ENCODE data around the gene SPATA7.

DNA sequence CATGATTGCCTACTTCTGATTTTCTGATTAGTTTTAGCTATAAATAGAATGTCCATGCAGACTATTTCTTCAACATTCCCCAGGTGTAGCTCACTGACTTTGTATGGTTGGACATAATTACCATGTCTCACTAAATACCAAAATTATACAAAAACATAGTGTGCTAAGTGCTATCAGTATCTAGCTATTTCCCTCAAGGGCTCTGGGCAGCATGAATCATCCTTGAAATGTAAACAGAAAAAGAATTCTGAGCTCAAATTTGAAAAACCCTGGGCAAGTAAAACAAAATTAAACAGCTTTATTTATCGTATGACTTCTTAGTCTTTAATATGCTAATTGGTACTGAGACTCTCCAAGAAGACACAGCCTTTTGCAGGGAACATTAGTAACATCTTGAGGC, 82.9 kb downstream of the SPATA7 start:
- TF ChIP-seq POLR2AphosphoS5 (IDR thresholded peaks at IDR 0.05; ENCODE audit: low read depth, low read length): no peak
- no peak for TF ChIP-seq FOXP2 (optimal IDR thresholded peaks at IDR 0.05; ENCODE audit: borderline replicate concordance, extremely low read depth, extremely low read length, insufficient read depth)
- TF ChIP-seq TAF1 (IDR thresholded peaks at IDR 0.05; ENCODE audit: borderline replicate concordance, insufficient read depth, low read length): no peak

Data from PFSK-1 (cell line).